Measurements from ENCODE around the gene WWOX. TPM values are rescaled to one million over a fixed set of nuclear protein-coding genes. Genes with fewer than 3 reads are reported as not detected.

WWOX gene
- total RNA-seq, 1 donor from 2014 or later = 8.9 TPM

GRCh38 chr16:78760611-78761010 is 661.2 kb downstream of the WWOX start:
- intact Hi-C loops (cut with micrococcal nuclease) = no loop called here
- Histone ChIP-seq H3K27me3 (ENCODE audit: low read depth) (no peaks in the 10 kb centered on the region), H3K36me3 (no peaks in the 10 kb centered on the region), H3K9me3 (replicated peaks) (peaks cover 9% of the 10 kb centered on the region), H3K27ac (replicated peaks) (no peak overlapping the region), H3K4me3 (no peak overlapping the region), H3K4me1 (peaks cover 14% of the 10 kb centered on the region)
- DNase-seq = no peak
- TF ChIP-seq CTCF (IDR thresholded peaks at IDR 0.05; ENCODE audit: borderline replicate concordance) = no peak

GRCh38 chr16:78761427-78761826 is 662.0 kb downstream of the WWOX start:
- H3K4me1 ChIP-seq = peaks cover 14% of the 10 kb centered on the region
- no peak overlapping the region for H3K27ac ChIP-seq (replicated peaks)
- H3K4me3 ChIP-seq = no peak overlapping the region
- intact Hi-C loops (cut with micrococcal nuclease) = no loop called here
- peaks cover 7% of the 10 kb centered on the region for H3K9me3 ChIP-seq (replicated peaks)
- no peaks in the 10 kb centered on the region for H3K36me3 ChIP-seq
- no peaks in the 10 kb centered on the region for H3K27me3 ChIP-seq (ENCODE audit: low read depth)
- DNase-seq = no peak
- no peak for TF ChIP-seq CTCF (IDR thresholded peaks at IDR 0.05; ENCODE audit: borderline replicate concordance)

GRCh38 chr16:78762222-78762621 is 662.8 kb downstream of the WWOX start:
- Histone ChIP-seq H3K36me3 (no peaks in the 10 kb centered on the region), H3K27ac (replicated peaks) (no peak overlapping the region), H3K4me3 (no peak overlapping the region), H3K4me1 (peaks cover 14% of the 10 kb centered on the region), H3K27me3 (ENCODE audit: low read depth) (no peaks in the 10 kb centered on the region), H3K9me3 (replicated peaks) (no peaks in the 10 kb centered on the region)
- TF ChIP-seq CTCF (IDR thresholded peaks at IDR 0.05; ENCODE audit: borderline replicate concordance) = no peak
- no peak for DNase-seq
- intact Hi-C loops (cut with micrococcal nuclease) = no loop called here

- intact Hi-C loops (cut with micrococcal nuclease) = no loop called here
These were observed 664.5 kb downstream of the WWOX start for GRCh38 chr16:78763821-78764440.

GRCh38 chr16:78764478-78764877 is 665.0 kb downstream of the WWOX start:
- no peaks in the 10 kb centered on the region for H3K36me3 ChIP-seq
- peaks cover 8% of the 10 kb centered on the region for H3K4me1 ChIP-seq
- H3K27ac ChIP-seq (replicated peaks) = no peak overlapping the region
- intact Hi-C loops (cut with micrococcal nuclease) = no loop called here
- H3K4me3 ChIP-seq = no peak overlapping the region
- H3K27me3 ChIP-seq (ENCODE audit: low read depth) = no peaks in the 10 kb centered on the region
- no peak for DNase-seq
- no peak for TF ChIP-seq CTCF (IDR thresholded peaks at IDR 0.05; ENCODE audit: borderline replicate concordance)
- H3K9me3 ChIP-seq (replicated peaks) = no peaks in the 10 kb centered on the region

More at GRCh38 chr16:78763821-78764440, 664.5 kb downstream of the WWOX start:
- TF ChIP-seq CTCF (IDR thresholded peaks at IDR 0.05; ENCODE audit: borderline replicate concordance) = no peak
- no peak for DNase-seq
- Histone ChIP-seq H3K9me3 (replicated peaks) (no peaks in the 10 kb centered on the region), H3K36me3 (no peaks in the 10 kb centered on the region), H3K4me3 (no peak overlapping the region), H3K4me1 (peaks cover 14% of the 10 kb centered on the region), H3K27me3 (ENCODE audit: low read depth) (no peaks in the 10 kb centered on the region), H3K27ac (replicated peaks) (no peak overlapping the region)

Measured in left ventricle myocardium inferior (tissue), 1 donor.